Inferior parietal cortex (tissue), 1 donor: Measurements from ENCODE around the gene GALNT18.

Source experiments
- DNase-seq: peaks from one replicate; pipeline ENCODE4 v3.0.0-alpha.2; 2016; ENCODE audit errors: extremely low spot score

Gene GALNT18

GRCh38 chr11:11532574-11532973 is 89.2 kb downstream of the GALNT18 start:
- no peak for DNase-seq

DNA sequence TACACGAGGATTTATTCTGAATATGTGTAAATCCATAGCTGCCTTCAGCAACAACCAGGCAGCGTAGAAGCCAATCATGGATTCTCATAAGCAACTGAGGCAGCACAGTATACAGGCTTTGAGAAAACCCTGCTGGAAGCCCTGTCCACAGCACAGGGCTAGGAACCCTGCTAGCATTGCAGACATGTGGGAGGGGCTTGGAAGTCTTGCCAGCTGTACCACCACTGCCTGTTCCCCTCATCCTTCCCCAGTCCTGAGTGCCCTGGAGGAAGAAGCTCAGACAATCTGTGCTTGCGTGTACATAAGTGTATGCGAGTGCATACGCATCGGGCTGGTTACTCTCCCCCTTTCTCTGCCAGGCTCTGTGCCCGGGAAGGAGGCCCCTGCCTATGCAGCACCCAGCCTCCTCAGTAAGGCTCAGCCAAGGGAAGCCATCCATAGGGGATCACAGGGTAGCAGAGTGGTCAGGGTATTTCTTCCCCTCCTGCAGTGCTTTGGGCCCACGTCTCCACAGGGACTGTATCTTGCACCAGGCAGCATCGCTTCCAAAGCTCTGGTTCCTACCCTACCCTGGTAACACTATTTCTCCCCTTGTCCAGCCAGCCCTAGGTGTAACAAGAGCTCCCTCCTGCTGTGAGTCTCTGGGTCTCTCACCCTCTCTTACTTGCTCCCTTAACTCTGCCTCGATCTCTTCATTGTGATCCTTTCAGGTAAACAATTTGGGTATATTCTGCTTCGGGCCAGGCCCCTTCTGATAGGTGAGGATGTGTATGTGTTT is 90.5 kb downstream of the GALNT18 start:
- no peak for DNase-seq

DNA sequence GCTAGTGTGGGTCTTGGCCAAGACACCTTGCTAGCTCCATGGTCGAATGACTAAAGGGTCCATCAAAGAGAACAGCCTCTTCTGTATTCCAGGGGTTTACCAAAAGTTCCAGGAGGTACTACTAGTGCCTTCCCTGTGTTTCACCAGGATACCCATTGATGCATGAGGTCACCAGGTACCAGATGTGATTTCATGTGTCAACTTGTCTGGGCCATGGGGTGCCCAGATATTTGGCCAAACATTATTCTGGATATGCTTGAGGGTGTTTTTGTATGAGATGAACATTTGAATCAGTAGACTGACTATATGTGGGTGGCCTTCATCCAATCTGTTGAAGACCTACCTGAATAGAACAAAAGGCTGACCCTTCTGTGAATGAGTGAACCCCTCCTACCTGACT is 92.8 kb downstream of the GALNT18 start:
- DNase-seq, result no peak

GRCh38 chr11:11525283-11525682 is 96.5 kb downstream of the GALNT18 start:
- no peak for DNase-seq

DNA sequence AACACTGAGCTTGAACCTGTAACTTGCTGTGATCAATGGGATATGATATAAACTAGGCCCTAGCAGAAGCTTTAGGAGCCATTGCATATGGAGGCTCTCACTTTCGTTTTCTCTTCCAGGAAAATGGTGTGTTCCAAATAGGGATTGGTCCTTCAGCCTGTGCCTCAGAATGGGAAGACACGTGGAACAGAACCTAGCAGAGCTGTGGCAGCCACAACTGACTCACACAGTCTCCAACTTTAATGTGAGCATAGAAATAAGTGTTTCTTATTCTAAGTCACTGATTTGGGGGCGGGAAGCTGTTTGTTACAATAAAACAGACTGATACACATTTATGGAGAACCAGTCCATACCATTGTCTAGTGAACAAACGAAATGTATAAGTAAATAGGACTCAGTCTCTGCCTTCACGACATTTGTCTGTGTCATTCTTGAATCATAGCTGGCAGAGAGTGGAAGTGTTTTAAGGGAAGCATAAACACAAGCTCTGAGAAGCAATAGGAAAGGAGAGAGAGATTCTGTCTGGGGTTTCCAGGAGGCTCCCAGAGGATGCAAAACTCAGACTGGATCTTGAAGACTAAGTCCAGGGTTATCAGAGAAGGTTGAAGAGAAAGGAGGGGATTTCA is 97.3 kb downstream of the GALNT18 start:
- no peak for DNase-seq

GRCh38 chr11:11522591-11522990 is 99.2 kb downstream of the GALNT18 start:
- no peak for DNase-seq

- DNase-seq, result no peak
These were observed 100.4 kb downstream of the GALNT18 start for GRCh38 chr11:11521306-11522002.

DNA sequence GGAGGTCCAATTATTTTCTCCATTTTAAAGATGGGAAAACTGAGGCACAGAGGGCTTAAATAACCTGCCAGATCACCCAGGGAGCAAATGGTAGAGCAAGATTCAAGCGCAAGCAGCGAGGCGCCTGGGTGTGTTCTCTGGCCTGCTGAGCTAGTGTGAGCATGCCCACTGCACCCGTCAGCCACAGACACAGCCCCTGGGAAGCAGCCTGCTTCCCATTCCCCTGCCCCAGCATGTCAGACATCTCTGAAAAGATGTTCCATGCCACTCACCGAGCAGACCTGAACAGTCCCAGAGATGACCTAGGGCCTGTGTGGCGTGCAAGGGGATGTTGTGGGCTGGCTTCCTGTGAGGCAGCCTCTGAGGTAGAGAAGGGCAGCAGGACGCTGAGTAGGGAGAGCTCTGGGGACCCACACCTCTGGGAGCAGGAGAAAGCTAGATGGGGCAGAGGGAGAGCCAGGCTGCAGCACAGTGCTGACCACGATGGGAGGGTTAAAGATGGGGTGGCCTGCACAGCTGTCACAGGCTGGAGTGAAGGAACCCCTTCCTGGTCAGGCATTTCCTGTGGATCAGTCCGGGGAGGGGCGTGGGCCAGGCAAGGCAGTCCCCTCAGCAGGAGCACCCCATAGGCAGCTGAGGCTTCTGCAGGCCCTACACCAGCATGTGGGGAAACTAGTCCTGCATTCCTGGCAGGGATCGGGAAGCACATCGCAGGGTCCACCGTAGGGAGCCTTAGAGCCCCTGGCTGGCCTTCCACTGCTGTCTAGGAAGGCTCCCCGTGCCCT is 101.4 kb downstream of the GALNT18 start:
- DNase-seq, result no peak

DNA sequence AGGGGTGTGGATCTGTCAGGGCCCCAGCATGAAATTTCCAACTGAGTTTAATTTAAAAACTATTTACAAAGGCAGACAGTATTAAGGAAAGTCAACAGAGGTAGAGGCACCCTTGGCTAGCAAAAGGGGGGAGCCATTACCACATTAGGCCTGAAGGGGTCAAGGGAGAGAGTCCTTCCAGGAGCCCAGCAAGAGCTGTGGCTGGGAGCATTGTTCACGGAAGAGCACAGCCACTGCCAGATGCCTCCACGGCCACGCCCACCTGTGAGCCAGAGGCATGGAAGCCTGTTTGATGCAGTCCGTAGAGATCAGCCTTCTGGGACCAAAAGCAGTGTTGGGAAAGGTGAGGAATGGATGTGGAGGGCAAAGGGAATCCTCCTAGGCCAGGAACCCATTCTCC is 102.6 kb downstream of the GALNT18 start:
- no peak for DNase-seq

GRCh38 chr11:11514246-11514645 is 107.6 kb downstream of the GALNT18 start:
- no peak for DNase-seq

DNA sequence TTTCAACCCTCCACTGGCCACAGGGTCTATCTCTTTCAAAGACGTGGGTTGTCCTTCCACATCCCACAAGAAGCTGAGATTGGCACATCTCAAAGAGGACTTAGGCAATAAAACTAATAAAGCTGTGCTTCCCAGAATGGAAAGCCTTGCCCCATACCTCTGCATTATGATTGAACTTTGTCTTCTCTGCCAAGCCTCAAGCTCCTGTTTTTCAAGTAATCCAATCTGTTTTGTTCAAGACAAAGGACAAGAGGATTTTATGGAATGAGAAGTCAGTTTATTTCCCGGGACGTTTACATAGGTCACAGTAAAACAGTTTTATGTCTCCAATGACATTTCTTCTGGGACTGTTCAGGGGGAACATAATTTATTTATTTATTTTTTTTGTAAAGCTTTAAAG is 108.4 kb downstream of the GALNT18 start:
- no peak for DNase-seq

DNA sequence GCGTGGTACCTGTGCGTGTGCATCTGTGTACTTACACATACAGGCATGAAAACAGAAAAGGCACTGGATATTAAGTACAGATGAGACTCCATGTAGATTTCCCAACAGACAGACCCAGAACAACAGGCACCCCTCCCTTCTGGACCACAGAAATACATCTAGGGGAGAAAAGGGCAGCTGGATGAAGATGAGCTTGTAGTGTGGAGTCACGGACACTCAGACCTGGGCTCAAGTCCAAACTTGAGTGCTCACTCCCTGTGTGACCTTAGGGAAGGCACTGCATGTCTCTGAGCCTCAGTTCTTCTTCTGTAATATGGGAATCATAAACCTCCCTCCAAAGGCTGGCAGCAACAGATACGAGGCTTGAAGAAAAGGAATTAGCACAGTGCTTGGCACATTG is 108.9 kb downstream of the GALNT18 start:
- DNase-seq, result no peak

GRCh38 chr11:11512502-11512901 is 109.3 kb downstream of the GALNT18 start:
- no peak for DNase-seq

- DNase-seq, result no peak
These were observed 109.7 kb downstream of the GALNT18 start for GRCh38 chr11:11512090-11512489.

- DNase-seq, result peak; percentile 68
These were observed 110.9 kb downstream of the GALNT18 start for GRCh38 chr11:11510939-11511338.

DNA sequence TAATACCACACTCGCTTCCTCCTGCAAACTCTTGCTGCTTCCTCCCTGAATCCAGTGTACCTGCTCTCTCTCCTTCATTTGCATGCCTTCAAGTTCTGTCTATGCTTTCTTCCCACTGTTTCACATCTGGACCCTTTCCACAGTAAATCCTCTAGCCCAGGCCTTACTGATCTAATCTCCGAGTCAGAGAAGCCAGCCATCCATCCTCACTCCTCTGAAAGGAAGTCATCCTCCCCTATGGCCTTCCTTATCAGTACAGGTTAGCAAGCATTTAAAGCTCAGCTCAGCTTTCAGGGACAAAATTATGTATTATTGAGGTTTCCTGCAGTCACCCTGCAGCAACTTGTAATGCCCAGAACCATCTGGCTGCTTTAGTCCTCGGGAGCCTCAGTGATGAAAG is 116.1 kb downstream of the GALNT18 start:
- DNase-seq, result no peak

- DNase-seq, result no peak
These were observed 116.6 kb downstream of the GALNT18 start for GRCh38 chr11:11505190-11505589.

GRCh38 chr11:11504071-11504470 is 117.7 kb downstream of the GALNT18 start:
- DNase-seq, result no peak

DNA sequence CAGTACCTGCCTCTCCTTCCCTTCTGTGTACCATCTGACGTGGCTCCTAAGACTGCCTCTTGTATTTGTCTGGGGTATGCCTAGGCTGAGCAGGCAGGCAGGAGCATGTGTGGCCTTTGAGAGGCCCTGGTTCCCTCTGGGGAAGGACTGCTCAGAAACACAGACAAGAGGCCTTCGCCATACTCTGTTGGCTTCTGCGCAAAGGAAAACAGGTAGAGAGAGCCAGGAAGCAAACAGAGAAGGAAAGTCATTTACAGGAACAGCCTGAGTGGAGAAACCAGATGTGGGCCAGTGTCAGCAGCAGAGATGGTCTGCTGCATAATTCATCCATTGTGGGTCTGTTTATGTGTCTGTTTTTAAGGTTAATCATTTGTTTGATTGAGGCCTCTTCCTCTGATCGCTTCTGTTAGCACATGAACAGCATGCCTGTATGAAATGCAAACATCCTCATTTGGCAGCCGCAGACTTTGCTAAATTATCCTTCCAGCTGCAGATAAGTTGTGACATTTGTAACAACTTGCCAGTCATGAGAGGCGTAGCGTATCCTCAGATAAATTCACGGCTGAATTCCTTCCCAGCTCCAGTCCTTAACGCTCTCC is 119.4 kb downstream of the GALNT18 start:
- no peak for DNase-seq

- no peak for DNase-seq
These were observed 120.1 kb downstream of the GALNT18 start for GRCh38 chr11:11501546-11502262.
